GM12878 (cell line): ENCODE results near the gene GPR26. TPM values are rescaled to one million over a fixed set of nuclear protein-coding genes. Genes with fewer than 3 reads are reported as not detected.

Experiments used
- ATAC-seq: fragments of 200-7000 bp; cut with Tn5 transposase; 3 replicates; pipeline ENCODE4 v1.9.1; 2020; ENCODE audit warnings: mild to moderate bottlenecking, moderate library complexity
- BruUV-seq: library from RNA; stranded (reverse); fragments of 400-500 nt; replicated peaks from 2 replicates; lab custom pipeline; 2021; lab: Mats Ljungman, UMichigan
- CTCF ChIA-PET: fragments of 300-600 bp; sonication (Branson Sonifier 250); formaldehyde crosslinking; extraction: SDS; loops from one replicate; lab custom pipeline; 2021; ENCODE audit warnings: inconsistent platforms; lab: Yijun Ruan, JAX
- POLR2A ChIA-PET: fragments of 350-600 bp; formaldehyde crosslinking; extraction: SDS; loops from one replicate; lab custom pipeline; 2021; ENCODE audit warnings: inconsistent platforms; lab: Charles Lee
- RAD21 ChIA-PET: fragments of 300-600 bp; sonication (Branson Sonifier 250); formaldehyde crosslinking; loops from one replicate; lab custom pipeline; 2023; ENCODE audit warnings: antibody characterized with exemption; ENCODE audit not compliant: unreplicated experiment; lab: Charles Lee
- SMC1A ChIA-PET: fragments of 300-600 bp; sonication (Branson Sonifier 250); formaldehyde crosslinking; loops from one replicate; lab custom pipeline; 2023; ENCODE audit not compliant: unreplicated experiment, uncharacterized antibody; lab: Charles Lee
- DNase-seq: peaks from one replicate; pipeline ENCODE4 v3.0.0-alpha.2; 2011; ENCODE audit warnings: low read depth, low spot score
- FAIRE-seq: peaks from 3 replicates; lab custom pipeline; 2011; peaks lifted over from hg19 to GRCh38; lab: Jason Lieb, UNC
- H2AFZ ChIP-seq: 2 replicates; pipeline ENCODE4 v1.6.0; 2011; ENCODE audit warnings: low read depth, low read length, control low read depth; ENCODE audit not compliant: control insufficient read depth
- H3K27ac ChIP-seq: 2 replicates; pipeline ENCODE4 v1.5.1; 2011; ENCODE audit warnings: control low read depth; ENCODE audit not compliant: control insufficient read depth, insufficient read depth
- H3K27me3 ChIP-seq, 2 experiments: replicated peaks in 1 of 2; 2 replicates each; pipeline versions ENCODE4 v1.6.0 to v1.6.1; 2011; ENCODE audit warnings: low read length in 1 of 2; ENCODE audit not compliant: control insufficient read depth in 2 of 2, insufficient read depth in 2 of 2
- H3K36me3 ChIP-seq, 2 experiments: 2 replicates each; pipeline ENCODE4 v1.5.1; 2011; ENCODE audit warnings: low read length in 1 of 2; ENCODE audit not compliant: control insufficient read depth in 2 of 2, insufficient read depth in 2 of 2
- H3K4me1 ChIP-seq: 2 replicates; pipeline ENCODE4 v1.6.1; 2011; ENCODE audit warnings: mild to moderate bottlenecking, low read length, moderate library complexity, mixed read lengths; ENCODE audit not compliant: control insufficient read depth, insufficient read depth
- H3K4me2 ChIP-seq: 2 replicates; pipeline ENCODE4 v1.6.0; 2011; ENCODE audit warnings: control low read depth; ENCODE audit not compliant: control insufficient read depth, insufficient read depth
- H3K4me3 ChIP-seq: fragments of 200-600 bp; sonication (generic); 2 replicates; pipeline ENCODE4 v1.5.1; 2016
- H3K79me2 ChIP-seq: 2 replicates; pipeline ENCODE4 v1.6.0; 2011; ENCODE audit warnings: low read length; ENCODE audit not compliant: control insufficient read depth, insufficient read depth
- H3K9ac ChIP-seq: 2 replicates; pipeline ENCODE4 v1.8.0; 2011; ENCODE audit warnings: low read length, control low read depth, mixed read lengths; ENCODE audit not compliant: control insufficient read depth, insufficient read depth
- H3K9me3 ChIP-seq: replicated peaks from 3 replicates; pipeline ENCODE4 v1.5.1; 2011; ENCODE audit warnings: mild to moderate bottlenecking, low read length; ENCODE audit not compliant: control insufficient read depth, insufficient read depth
- H4K20me1 ChIP-seq: 2 replicates; pipeline ENCODE4 v1.6.0; 2011; ENCODE audit not compliant: control insufficient read depth, insufficient read depth
- DPF2 ChIP-seq: fragments of 450-650 bp; IDR thresholded peaks from 2 replicates; pipeline ENCODE4 v1.6.1; 2017; ENCODE audit warnings: mild to moderate bottlenecking
- ESRRA ChIP-seq: IDR thresholded peaks from 2 replicates; pipeline ENCODE4 v1.6.1; 2012; ENCODE audit warnings: mild to moderate bottlenecking, low read length, improper control_type of control experiment
- KDM1A ChIP-seq: fragments of 200-600 bp; sonication (generic); IDR thresholded peaks from 2 replicates; pipeline ENCODE4 v1.6.1; 2016; ENCODE audit warnings: borderline replicate concordance
- TCF12 ChIP-seq: IDR thresholded peaks from 2 replicates; pipeline ENCODE4 v1.6.1; 2011; ENCODE audit warnings: low read depth, mild to moderate bottlenecking, low read length
- ZNF274 ChIP-seq: IDR thresholded peaks from one replicate; pipeline ENCODE4 v1.8.0; 2011; ENCODE audit not compliant: insufficient read length, insufficient read depth
- in situ Hi-C: fragments of 300-500 bp; cut with MboI; formaldehyde crosslinking; loops from 9 replicates; pipeline ENCODE4 v1.14.3; 2018; ENCODE audit warnings: mixed read lengths
- intact Hi-C: fragments of 100-400 bp; cut with micrococcal nuclease; formaldehyde crosslinking; loops from one replicate; pipeline ENCODE4 v1.14.2; 2022; ENCODE audit not compliant: unreplicated experiment
- polyA plus RNA-seq, 11 experiments: library from polyadenylated mRNA; depleted of rRNA in 4 of 11; unstranded in 6 of 11; stranded (reverse) in 5 of 11; fragments of >200 nt; fragmentation: Nextera tagmentation in 4 of 11; fragmentation: Illumina TruSeq in 1 of 11; extraction: Ambion mirVana in 4 of 11; extraction: Trizol in 1 of 11; gene quantifications; 1 replicate in 1 of 11; 2 replicates in 10 of 11; pipeline versions ENCODE4 v1.2.1 to v1.2.3, GENCODE V29; 2011 to 2016; ENCODE audit warnings: inconsistent platforms in 2 of 11, missing spikeins in 2 of 11, low read depth in 1 of 11
- total RNA-seq, 4 experiments: library from RNA; depleted of rRNA in 3 of 4; stranded (reverse); fragments of >200 nt in 3 of 4; fragmentation: Illumina TruSeq in 1 of 4; extraction: Trizol in 1 of 4; gene quantifications; 2 replicates each; pipeline versions ENCODE4 v1.2.1 to v1.2.3, GENCODE V29; 2013 to 2021
- TF ChIP-seq, protein P1 (sequence below): fragments of 450-650 bp; IDR thresholded peaks from 2 replicates; pipeline ENCODE4 v1.6.1; 2016; ENCODE audit warnings: mild to moderate bottlenecking, moderate library complexity, borderline replicate concordance
- TF ChIP-seq, protein P2 (sequence below): fragments of 450-650 bp; IDR thresholded peaks from 2 replicates; pipeline ENCODE4 v1.6.1; 2016; ENCODE audit warnings: mild to moderate bottlenecking

GPR26 gene
- total and polyA plus RNA-seq, 10 of the 15 experiments (the other 5 are each of a cell fraction or from before 2014, with no cell fraction given) = 0.01 to 0.03 TPM; not detected in 8

DNA sequence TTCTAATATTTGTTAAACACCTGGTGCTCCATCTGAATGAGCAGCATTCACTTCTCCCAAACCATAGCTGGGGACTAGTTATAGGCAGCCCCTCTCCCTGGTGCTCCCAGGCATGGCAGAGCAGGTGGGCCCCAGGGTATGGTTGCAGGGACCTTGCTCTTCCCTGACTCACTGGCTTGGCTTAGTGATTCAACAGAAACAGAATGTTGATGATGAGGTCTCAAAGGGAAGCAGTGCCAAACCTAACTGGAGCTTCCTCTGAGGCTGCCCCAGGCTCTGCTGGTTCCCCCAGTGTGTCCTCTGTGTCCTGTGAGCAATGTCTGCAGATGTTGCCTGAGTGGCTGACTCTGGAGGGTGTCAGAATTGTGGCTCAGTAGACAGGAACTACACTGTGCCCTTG is 3.7 kb downstream of the GPR26 start:
- intact Hi-C loops (no loop called here), in situ Hi-C loops (no loop called here)
- Histone ChIP-seq H4K20me1 (no peaks in the 10 kb centered on the region), H2AFZ (no peak overlapping the region), H3K79me2 (no peaks in the 10 kb centered on the region), H3K4me2 (no peak overlapping the region), H3K27me3 (peaks cover 5 to 7% of the 10 kb centered on the region in 2 experiments; a peak in 3 of 4 replicates), H3K9me3 (no peaks in the 10 kb centered on the region), H3K4me3 (no peak overlapping the region), H3K4me1 (no peaks in the 10 kb centered on the region), H3K9ac (no peak overlapping the region), H3K27ac (no peak overlapping the region), H3K36me3 (no peaks in the 10 kb centered on the region)
- no peak for FAIRE-seq
- POLR2A ChIA-PET = no interaction called here
- CTCF ChIA-PET = no interaction called here
- no TSS peak for BruUV-seq
- SMC1A ChIA-PET = no interaction called here
- ATAC-seq = no peak
- RAD21 ChIA-PET = no interaction called here
- no peak for DNase-seq
- TF ChIP-seq, protein P1, sequence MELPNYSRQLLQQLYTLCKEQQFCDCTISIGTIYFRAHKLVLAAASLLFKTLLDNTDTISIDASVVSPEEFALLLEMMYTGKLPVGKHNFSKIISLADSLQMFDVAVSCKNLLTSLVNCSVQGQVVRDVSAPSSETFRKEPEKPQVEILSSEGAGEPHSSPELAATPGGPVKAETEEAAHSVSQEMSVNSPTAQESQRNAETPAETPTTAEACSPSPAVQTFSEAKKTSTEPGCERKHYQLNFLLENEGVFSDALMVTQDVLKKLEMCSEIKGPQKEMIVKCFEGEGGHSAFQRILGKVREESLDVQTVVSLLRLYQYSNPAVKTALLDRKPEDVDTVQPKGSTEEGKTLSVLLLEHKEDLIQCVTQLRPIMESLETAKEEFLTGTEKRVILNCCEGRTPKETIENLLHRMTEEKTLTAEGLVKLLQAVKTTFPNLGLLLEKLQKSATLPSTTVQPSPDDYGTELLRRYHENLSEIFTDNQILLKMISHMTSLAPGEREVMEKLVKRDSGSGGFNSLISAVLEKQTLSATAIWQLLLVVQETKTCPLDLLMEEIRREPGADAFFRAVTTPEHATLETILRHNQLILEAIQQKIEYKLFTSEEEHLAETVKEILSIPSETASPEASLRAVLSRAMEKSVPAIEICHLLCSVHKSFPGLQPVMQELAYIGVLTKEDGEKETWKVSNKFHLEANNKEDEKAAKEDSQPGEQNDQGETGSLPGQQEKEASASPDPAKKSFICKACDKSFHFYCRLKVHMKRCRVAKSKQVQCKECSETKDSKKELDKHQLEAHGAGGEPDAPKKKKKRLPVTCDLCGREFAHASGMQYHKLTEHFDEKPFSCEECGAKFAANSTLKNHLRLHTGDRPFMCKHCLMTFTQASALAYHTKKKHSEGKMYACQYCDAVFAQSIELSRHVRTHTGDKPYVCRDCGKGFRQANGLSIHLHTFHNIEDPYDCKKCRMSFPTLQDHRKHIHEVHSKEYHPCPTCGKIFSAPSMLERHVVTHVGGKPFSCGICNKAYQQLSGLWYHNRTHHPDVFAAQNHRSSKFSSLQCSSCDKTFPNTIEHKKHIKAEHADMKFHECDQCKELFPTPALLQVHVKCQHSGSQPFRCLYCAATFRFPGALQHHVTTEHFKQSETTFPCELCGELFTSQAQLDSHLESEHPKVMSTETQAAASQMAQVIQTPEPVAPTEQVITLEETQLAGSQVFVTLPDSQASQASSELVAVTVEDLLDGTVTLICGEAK = no peak
- TF ChIP-seq TCF12 (no peak), ZNF274 (no peak), KDM1A (no peak), DPF2 (no peak), ESRRA (no peak)
- TF ChIP-seq, protein P2, sequence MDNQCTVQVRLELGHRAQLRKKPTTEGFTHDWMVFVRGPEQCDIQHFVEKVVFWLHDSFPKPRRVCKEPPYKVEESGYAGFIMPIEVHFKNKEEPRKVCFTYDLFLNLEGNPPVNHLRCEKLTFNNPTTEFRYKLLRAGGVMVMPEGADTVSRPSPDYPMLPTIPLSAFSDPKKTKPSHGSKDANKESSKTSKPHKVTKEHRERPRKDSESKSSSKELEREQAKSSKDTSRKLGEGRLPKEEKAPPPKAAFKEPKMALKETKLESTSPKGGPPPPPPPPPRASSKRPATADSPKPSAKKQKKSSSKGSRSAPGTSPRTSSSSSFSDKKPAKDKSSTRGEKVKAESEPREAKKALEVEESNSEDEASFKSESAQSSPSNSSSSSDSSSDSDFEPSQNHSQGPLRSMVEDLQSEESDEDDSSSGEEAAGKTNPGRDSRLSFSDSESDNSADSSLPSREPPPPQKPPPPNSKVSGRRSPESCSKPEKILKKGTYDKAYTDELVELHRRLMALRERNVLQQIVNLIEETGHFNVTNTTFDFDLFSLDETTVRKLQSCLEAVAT = no peak
